Spleen (tissue), 7 donors: ENCODE data around the gene CAMTA1.

Experiments
- CTCF ChIP-seq, 11 experiments: fragments of 200-600 bp in 7 of 11; fragments of 450-650 bp in 4 of 11; sonication (generic) in 4 of 11; IDR thresholded peaks in 8 of 11; conservative IDR thresholded peaks in 3 of 11; 1 replicate in 7 of 11; 2 replicates in 4 of 11; pipeline versions ENCODE4 v1.4.0 to v1.8.0; 2016 to 2021; ENCODE audit warnings: antibody characterized with exemption in 11 of 11, inconsistent platforms in 4 of 11, mild to moderate bottlenecking in 1 of 11
- POLR2A ChIP-seq, 3 donors: fragments of 450-650 bp; IDR thresholded peaks; one replicate each; pipeline ENCODE4 v1.5.1; 2017; ENCODE audit warnings: antibody characterized with exemption in 3 of 3, mild to moderate bottlenecking in 1 of 3
- donor health status: DM: no; HTN: no; CAD: no; lungs with moderate emphysema.
- donor health status: DM: no; HTN: no; CAD: no.
- donor health status: DM: no; HTN: no; CAD: no.

GRCh38 chr1:6775261-6776043 is 9.8 kb upstream of the CAMTA1 start:
- no peak for TF ChIP-seq CTCF (IDR thresholded peaks at IDR 0.05 in 8 of 11, conservative IDR thresholded peaks at IDR 0.05 in 3 of 11)
- no peak for TF ChIP-seq POLR2A (IDR thresholded peaks at IDR 0.05)
